ENCODE results near the gene ZW10.
"Not testable (repeated sequence)": the region's sequence is repeated elsewhere in the genome, so short reads cannot be mapped to it uniquely, and the experiment has no call there.

The ZW10 gene

GRCh38 chr11:113773416-113774173 is at the start of gene ZW10:
TSS of gene ZW10 (minus strand) at chr11:113773692. CDS start at chr11:113773666, 26 bp downstream.
- FAIRE-seq = peak; percentile 94

GRCh38 chr11:113818426-113818825 is 44.9 kb upstream of the ZW10 start:
- FAIRE-seq = no peak

- FAIRE-seq = no peak
Observed at GRCh38 chr11:113817626-113818025, 44.1 kb upstream of the ZW10 start.

- FAIRE-seq = no peak
Observed at GRCh38 chr11:113817162-113817561, 43.7 kb upstream of the ZW10 start.

- FAIRE-seq = no peak
Observed at GRCh38 chr11:113814181-113814580, 40.7 kb upstream of the ZW10 start.

GRCh38 chr11:113808931-113809330 is 35.4 kb upstream of the ZW10 start:
- no peak for FAIRE-seq

- FAIRE-seq = no peak
Observed at GRCh38 chr11:113806406-113806805, 32.9 kb upstream of the ZW10 start.

GRCh38 chr11:113805640-113806039 is 32.1 kb upstream of the ZW10 start:
- FAIRE-seq = no peak

- FAIRE-seq = no peak
Observed at GRCh38 chr11:113802621-113803020, 29.1 kb upstream of the ZW10 start.

GRCh38 chr11:113796663-113797259 is 23.3 kb upstream of the ZW10 start:
- FAIRE-seq = no peak

GRCh38 chr11:113789675-113790320 is 16.3 kb upstream of the ZW10 start:
- no peak for FAIRE-seq

GRCh38 chr11:113789016-113789415 is 15.5 kb upstream of the ZW10 start:
- not testable (repeated sequence) for FAIRE-seq

- FAIRE-seq = no peak
Observed at GRCh38 chr11:113782134-113782533, 8.6 kb upstream of the ZW10 start.

GRCh38 chr11:113781682-113782081 is 8.2 kb upstream of the ZW10 start:
- FAIRE-seq = no peak

- no peak for FAIRE-seq
Observed at GRCh38 chr11:113779496-113779895, 6.0 kb upstream of the ZW10 start, which contains the start of gene CLDN25. TSS of gene CLDN25 (plus strand) at chr11:113779796. CDS start at chr11:113779796, 0 bp downstream.

GRCh38 chr11:113778111-113778910 is 4.8 kb upstream of the ZW10 start:
- no peak for FAIRE-seq

GRCh38 chr11:113774174-113774503 is 647 bp upstream of the ZW10 start:
- no peak for FAIRE-seq

GRCh38 chr11:113773092-113773415 is 438 bp downstream of the ZW10 start:
- no peak for FAIRE-seq

- FAIRE-seq = no peak
Observed at GRCh38 chr11:113771964-113772363, 1.5 kb downstream of the ZW10 start.

- FAIRE-seq = no peak
Observed at GRCh38 chr11:113764527-113765219, 8.8 kb downstream of the ZW10 start.

- not testable (repeated sequence) for FAIRE-seq
Observed at GRCh38 chr11:113763040-113763439, 10.5 kb downstream of the ZW10 start.

- FAIRE-seq = no peak
Observed at GRCh38 chr11:113760241-113760640, 13.3 kb downstream of the ZW10 start.

GRCh38 chr11:113752932-113753331 is 20.6 kb downstream of the ZW10 start:
- FAIRE-seq = no peak

Measured in endometrium (tissue), 2 donors.